Measurements from ENCODE around the gene PMF1. TPM values are rescaled to one million over a fixed set of nuclear protein-coding genes. Genes with fewer than 3 reads are reported as not detected.
A peak's percentile ranks its signal among the peaks of the same experiment; 100 is the strongest.

Gene PMF1
- total RNA-seq, 1 experiment from 2014 or later = 49.4 TPM

DNA sequence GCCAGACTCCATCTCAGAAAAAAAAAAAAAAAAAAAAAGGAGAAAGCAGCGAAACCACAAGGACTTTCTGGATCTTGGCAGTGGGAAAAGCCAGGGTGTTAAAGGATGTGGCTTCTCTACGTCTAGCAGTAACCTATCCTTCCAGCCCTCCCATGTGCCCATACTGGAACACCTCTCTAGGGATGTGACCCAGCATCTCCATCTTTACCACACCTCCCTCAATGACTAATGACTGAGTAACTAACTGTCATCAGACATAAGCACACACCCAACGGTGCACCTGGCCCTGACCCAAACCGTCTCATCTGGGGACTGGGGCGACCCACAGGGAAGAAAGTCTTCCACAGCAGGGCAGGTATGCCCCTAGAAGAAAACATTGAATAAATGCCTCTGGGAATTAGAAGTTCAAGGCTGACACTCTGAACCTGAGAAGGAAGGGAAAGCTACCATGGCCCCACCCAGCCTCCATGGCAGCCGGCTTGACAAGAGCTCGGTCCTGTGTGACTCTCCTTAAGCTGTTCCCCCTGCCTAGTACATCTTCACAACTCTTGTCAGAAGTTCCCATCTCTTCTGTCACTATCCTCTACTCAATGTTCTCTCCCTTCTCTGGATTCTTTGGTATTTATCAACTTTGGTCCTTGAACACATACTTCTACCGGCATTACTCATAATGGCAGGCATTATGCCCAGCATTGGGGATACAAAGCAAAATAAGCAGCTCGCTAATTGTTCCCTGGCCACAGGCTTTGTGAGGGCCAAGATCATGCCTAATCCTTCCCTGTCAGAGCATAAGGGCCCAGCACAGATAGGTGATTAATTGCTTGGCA, 49.9 kb downstream of the PMF1 start:
- DNase-seq (ENCODE audit: low read depth) = peak; percentile 82

DNA sequence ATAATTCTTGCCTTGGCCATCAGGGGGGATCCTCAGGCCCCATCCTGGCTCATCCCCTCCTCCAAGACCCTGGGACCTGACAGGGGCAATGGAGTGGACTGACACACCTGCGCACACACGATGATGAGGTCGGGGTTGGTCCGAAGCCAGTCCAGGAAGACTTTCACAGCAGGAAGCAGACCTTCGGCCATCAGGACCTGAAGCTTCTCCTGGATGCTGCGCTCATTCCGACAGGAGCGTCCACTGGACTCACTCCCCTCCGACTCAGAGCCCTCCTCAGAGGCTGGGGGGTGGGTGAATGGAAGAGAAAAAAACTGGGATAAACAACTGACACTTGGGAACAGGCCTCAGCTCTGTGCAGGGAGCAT, 50.5 kb downstream of the PMF1 start:
- no peak for DNase-seq (ENCODE audit: low read depth)

DNA sequence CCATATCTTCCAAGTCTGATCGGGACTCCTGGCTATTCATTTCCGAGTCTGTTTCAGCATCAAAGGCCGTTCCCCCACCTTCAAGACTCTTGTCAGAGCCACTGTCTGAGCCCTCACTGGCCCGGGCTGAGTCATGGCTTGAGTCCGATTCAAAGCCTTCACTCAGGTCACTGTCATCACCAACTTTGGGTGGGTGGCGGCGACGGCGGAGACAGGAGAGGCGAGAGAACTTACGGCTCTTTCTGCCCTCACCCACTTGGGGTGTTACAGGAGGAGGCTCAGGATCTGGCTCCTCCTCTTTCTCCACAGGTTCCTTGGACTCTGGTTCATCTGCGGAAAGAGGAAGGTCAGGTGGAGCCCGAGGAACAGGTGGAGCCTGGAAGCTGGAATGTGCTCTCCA, 53.2 kb downstream of the PMF1 start:
- no peak for DNase-seq (ENCODE audit: low read depth)

DNA sequence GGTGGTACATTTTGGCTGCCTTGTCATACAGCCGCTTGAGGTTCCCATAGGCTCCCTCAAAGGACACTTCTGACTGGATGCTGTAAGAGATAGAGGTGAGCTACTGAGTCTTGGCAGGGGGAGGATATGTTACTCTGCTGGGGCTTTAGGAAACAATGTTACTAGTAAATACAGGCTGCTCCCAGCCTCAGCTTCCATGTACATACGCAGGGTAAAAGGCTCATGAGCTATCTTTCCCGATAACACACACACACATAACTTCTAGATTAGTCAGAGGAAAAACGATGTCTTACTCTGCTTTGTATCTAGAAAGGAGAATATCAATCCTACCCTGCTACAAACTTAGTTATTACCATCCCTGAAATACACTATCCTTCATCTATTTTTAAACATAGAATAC, 55.5 kb downstream of the PMF1 start:
- DNase-seq (ENCODE audit: low read depth) = no peak

DNA sequence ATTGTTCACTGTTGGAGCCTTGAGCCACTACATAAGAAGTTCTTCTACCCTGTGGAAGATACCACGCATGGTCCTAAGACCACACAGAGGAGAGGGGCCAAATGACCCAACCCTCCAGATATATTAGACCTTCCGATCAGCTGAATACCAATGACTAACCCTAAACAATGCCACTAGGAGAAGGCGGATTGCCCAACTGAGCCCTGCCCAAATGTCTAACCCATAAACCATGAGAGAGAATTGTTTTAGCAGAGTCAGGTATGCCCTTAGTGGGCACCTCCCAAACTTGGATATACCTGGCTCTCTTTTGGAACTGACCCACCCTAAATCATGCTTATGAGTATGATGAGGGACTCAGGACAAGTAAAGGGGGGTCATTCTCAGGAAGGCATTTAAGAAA, 57.5 kb downstream of the PMF1 start:
- no peak for DNase-seq (ENCODE audit: low read depth)

DNA sequence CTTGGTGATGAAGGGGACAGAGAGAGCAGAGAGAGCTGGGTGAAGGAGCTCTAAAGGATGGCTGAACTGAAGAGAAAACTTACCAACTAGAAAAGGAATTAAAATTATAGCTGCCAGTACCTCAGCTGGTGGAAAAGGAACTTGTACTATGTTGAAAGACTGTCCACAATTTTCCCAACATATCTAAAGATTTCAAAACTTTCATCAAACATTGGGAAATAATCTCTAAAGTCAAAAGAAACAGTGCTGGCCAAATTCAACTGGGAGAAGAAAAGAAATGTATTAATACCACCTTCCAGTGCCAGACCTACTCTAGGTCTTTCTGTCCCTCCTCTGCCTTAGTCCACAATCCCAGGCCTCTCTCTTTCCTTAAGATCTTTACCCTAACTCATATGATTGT, 63.7 kb downstream of the PMF1 start:
- no peak for DNase-seq (ENCODE audit: low read depth)

DNA sequence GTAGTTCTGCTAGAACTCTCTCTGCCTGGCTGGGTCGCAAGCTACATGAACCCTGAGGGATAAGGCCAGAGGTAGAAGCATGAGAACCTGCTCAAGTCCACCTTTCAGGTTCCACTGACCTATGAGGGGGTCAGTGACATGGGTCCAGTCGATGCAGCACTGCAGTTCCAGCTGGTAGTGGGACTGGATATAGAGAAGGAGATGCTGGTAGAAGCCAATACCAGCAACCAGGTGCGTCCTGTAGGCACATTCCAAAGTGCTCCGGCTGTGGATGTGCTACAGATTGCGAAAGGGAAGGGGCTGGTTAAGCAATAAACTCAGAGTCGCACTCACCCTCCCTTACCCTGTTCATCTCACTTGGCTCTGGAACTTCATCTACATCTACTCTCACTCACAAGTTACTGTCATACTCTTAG, 64.2 kb downstream of the PMF1 start:
- no peak for DNase-seq (ENCODE audit: low read depth)

DNA sequence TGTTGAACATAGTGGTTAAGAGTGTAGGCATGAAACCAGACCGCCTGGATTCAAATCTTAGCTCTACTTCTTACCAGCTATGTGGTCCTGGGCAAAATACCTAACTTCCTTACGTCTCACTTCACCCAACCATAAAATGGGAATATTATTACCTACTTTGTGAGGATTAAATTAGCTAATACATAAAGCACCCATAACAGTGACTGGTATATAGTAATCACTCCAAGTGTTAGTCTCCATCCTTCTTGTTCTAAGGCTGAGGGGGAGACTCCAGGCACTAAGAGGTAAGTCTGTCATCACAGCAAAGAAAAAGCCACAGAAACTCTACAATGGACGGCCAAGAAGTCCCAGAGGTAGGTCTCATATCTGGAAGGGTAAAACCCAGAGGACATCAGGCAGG, 67.0 kb downstream of the PMF1 start:
- DNase-seq (ENCODE audit: low read depth) = no peak

DNA sequence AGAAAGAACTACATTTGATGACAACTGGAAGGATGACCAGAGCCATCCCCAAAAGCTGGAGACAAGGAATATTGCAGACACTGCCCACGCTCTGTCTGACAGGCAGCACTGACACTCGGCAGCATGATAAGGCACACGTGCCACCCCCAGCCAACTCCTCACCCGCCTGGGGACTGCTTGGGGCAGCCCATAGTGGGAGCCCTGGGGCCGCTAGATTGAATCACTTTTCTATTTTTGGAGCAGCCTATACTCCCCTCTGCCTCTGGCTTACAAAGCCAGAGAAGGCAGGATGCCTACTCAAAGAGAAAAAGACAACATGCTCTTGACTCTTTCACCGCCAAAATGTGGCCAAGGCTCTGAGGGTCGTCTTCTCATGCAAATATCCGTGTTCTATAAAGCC, 68.5 kb downstream of the PMF1 start:
- DNase-seq (ENCODE audit: low read depth) = peak; percentile 66

DNA sequence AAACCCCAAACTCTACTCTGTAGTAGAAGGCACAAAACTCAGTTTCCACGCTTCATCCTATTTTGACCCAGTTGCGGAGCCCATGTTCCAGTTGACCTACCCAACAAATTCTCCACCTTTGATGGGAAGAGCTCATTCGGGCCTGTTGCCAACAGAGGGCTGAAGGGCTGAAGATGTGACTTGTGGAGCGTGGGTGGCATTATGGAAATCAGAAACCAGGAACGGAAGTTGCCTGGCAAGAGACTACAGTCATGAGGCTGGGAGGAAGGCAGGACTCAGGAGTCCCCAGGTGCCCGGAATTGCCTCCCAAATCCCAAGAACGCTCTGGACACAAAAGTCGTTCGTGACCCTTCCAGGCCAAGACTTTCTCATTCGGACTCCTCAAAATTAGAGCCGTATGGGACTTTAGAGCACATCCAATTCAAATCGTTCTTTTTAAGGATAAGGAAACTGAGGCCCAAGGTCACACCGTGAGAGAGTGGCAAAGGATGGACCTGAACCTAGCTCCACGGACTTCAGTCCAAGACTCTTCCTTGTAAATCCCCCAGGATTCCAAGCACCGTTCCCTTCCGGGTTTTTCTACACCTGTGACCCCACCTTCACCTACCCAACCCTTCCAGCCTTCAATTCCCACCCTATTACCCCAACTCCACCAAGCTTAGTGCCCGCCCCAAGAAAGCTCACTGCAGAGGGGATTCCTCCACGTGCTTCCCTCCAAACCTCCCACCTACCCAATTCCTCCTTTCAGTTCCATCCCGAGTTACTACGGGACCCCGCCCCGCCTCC, 69.1 kb downstream of the PMF1 start:
- no peak for DNase-seq (ENCODE audit: low read depth)

DNA sequence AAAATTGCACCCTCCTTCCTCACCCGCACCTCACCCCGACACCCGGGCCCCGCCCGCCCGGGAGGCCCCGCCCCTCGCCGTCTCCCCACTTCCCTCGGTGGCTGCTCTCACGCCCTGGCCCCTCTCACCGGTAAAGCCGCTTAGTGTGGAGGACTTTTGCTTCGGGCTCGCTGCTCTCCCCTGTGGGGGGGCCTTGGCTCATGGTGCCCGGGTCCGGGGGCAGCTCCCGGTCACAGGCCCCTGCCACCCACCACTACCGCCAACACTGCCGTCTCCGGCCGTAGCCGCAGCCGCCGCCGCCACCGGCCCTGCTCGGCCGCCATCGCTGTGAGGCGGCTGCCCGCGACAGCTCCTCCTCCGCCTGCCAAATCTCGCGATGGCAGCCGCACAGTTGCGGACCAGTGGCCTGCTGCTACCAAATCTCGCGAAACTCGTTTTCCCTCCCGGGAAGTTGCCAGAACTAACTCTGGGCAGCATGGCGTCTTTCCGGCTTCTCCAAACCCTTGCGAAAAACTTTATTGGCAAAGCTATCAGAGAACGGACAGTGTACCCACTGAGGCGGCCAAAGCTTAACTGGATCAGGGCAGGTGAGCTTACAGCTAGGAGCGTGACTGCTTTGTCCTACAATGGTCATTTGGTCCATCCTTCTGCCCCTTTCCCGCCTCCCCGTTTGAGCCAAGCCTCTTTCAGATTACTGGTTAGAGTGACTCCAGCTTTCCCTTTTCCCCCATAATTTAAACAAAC, 69.8 kb downstream of the PMF1 start, which contains the start of gene SMG5:
TSS of gene SMG5 (minus strand) at position 347 of the 744 bp plus-strand sequence. CDS start at position 202, 145 bp downstream.
- DNase-seq (ENCODE audit: low read depth) = peak; percentile 94

DNA sequence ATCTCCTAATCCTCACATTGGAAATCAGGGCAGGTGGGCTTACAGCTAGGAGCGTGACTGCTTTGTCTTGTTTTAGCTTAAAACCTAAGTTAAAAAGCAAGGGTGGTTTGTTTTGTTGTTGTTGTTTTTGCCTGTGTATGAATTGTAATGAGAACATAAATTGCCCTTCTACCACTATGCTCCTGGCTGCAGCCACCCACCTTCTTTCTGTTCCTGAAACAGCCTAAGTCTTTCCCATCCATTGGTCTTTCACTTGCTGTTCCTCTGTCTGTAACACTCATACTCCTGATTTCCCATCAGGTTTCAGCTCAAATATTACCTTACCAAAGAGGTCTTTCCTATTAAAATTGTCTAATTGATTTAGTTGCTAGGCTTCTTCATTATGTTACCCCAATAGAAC, 70.7 kb downstream of the PMF1 start:
- DNase-seq (ENCODE audit: low read depth) = no peak

DNA sequence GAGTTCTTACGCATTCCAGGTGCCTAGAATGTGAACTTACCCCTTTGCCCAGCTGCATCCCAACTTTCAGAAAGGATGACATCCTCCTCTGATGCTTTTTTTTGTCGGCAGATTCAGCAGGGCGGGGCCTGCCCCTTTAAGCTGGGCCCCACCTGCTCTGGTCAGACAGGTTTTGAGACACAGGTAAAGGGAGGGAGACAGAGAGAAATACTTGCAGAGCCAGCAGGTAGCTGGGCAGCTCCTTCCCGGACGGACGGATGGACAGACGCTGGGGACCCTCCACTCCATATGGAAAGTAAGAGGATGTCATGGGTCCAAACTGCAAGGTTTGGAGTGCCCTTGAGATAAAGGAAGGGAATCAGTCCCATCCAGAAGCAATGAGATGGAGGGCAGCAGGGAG, 71.3 kb downstream of the PMF1 start, which contains the start of gene TMEM79:
TSS of gene TMEM79 (plus strand) at position 214 of the 400 bp plus-strand sequence. CDS start 902 bp downstream, outside the sequence.
- no peak for DNase-seq (ENCODE audit: low read depth)

DNA sequence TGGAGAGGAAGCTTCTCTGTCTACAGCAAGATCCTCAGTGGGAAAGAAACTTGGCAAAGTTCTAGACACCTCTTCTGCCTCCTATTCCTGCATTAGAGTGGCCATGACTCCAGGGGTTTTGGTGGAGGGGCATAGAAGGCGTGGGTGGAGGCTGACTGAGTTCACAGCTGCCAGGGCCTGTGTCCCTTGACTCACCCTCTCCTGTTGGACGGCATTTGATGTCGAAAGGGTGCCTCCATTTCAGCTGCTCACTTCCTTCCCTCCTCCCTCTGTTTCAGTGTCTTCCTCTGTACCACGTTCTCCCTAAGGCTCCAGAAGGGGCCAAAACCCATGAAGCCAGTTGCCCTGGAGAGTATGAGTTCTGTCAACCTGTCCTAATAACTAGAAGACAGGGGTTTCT, 72.0 kb downstream of the PMF1 start:
- DNase-seq (ENCODE audit: low read depth) = no peak

DNA sequence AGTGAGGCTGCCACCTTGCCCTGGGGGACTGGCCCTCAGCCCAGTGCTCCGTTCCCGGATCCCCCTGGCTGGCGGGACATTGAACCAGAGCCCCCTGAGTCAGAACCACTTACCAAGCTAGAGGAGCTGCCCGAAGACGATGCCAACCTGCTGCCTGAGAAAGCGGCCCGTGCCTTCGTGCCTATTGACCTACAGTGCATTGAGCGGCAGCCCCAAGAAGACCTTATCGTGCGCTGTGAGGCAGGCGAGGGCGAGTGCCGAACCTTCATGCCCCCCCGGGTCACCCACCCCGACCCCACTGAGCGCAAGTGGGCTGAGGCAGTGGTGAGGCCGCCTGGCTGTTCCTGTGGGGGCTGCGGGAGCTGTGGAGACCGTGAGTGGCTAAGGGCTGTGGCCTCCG, 72.6 kb downstream of the PMF1 start:
- DNase-seq (ENCODE audit: low read depth) = no peak

DNA sequence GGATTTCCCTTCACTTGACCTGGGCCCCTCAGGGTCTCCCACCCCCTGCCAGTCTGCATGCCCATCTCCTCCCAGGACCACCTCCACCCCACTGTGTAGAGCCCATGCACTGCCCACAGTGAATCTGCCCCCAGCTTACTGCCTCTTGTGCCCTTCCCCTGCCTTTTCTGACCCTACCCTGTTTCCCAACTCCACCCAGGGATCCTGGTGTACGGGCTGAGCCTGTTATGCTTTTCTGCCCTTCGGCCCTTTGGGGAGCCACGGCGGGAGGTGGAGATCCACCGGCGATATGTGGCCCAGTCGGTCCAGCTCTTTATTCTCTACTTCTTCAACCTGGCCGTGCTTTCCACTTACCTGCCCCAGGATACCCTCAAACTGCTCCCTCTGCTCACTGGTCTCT, 73.3 kb downstream of the PMF1 start:
- no peak for DNase-seq (ENCODE audit: low read depth)

Small RNA genes lying within 50 kb of the gene (small RNA-seq; reads per million reads assigned to genes)
- gene RF00568 = not detected

Other genes starting within 250 kb of the PMF1 start
- 91.6 and 96.6 TPM in 2 replicates for gene ARHGEF2, start 234.5 kb upstream of the PMF1 start, total RNA-seq (2014; rRNA removed; shearing (Covaris generic))
- 582 and 611 TPM in 2 replicates for gene SSR2, start 192.1 kb upstream of the PMF1 start, total RNA-seq (2014; rRNA removed; shearing (Covaris generic))
- gene UBQLN4, start 159.2 kb upstream of the PMF1 start, total RNA-seq (2014; rRNA removed; shearing (Covaris generic)) = 36.0 and 43.9 TPM in 2 replicates
- 67.1 and 78.0 TPM in 2 replicates for gene LAMTOR2, start 158.2 kb upstream of the PMF1 start, total RNA-seq (2014; rRNA removed; shearing (Covaris generic))
- 0.06 TPM in 1 of 2 replicates, not detected in the other for gene RAB25, start 151.8 kb upstream of the PMF1 start, total RNA-seq (2014; rRNA removed; shearing (Covaris generic))
- 3.4 and 5.2 TPM in 2 replicates for gene MEX3A, start 130.5 kb upstream of the PMF1 start, total RNA-seq (2014; rRNA removed; shearing (Covaris generic))
- gene LMNA, start 98.3 kb upstream of the PMF1 start, total RNA-seq (2014; rRNA removed; shearing (Covaris generic)) = 835 and 846 TPM in 2 replicates
- not detected in 2 replicates for gene SEMA4A, start 59.4 kb upstream of the PMF1 start, total RNA-seq (2014; rRNA removed; shearing (Covaris generic))
- gene SLC25A44, start 18.9 kb upstream of the PMF1 start, total RNA-seq (2014; rRNA removed; shearing (Covaris generic)) = 21.4 and 28.6 TPM in 2 replicates
- gene BGLAP, start 29.2 kb downstream of the PMF1 start, total RNA-seq (2014; rRNA removed; shearing (Covaris generic)) = 2.3 TPM in 1 of 2 replicates, not detected in the other
- gene PAQR6, start 35.0 kb downstream of the PMF1 start, total RNA-seq (2014; rRNA removed; shearing (Covaris generic)) = 0.40 and 0.47 TPM in 2 replicates
- 94.1 and 95.9 TPM in 2 replicates for gene SMG5, start 69.8 kb downstream of the PMF1 start, total RNA-seq (2014; rRNA removed; shearing (Covaris generic))
- gene TMEM79, start 71.3 kb downstream of the PMF1 start, total RNA-seq (2014; rRNA removed; shearing (Covaris generic)) = 2.2 and 2.7 TPM in 2 replicates
- gene GLMP, start 82.7 kb downstream of the PMF1 start, total RNA-seq (2014; rRNA removed; shearing (Covaris generic)) = 49.0 and 62.7 TPM in 2 replicates
- not detected in 2 replicates for gene VHLL, start 86.3 kb downstream of the PMF1 start, total RNA-seq (2014; rRNA removed; shearing (Covaris generic))
- gene CCT3, start 125.3 kb downstream of the PMF1 start, total RNA-seq (2014; rRNA removed; shearing (Covaris generic)) = 450 and 472 TPM in 2 replicates
- 0.70 and 0.87 TPM in 2 replicates for gene TSACC, start 125.5 kb downstream of the PMF1 start, total RNA-seq (2014; rRNA removed; shearing (Covaris generic))
- gene RHBG, start 156.2 kb downstream of the PMF1 start, total RNA-seq (2014; rRNA removed; shearing (Covaris generic)) = not detected in 2 replicates

All from HT1080 (cell line).